ENCODE measurements around the gene RNF224. TPM values are rescaled to one million over a fixed set of nuclear protein-coding genes. Genes with fewer than 3 reads are reported as not detected.

The RNF224 gene
- total RNA-seq, 1 donor from 2014 or later: not detected

DNA sequence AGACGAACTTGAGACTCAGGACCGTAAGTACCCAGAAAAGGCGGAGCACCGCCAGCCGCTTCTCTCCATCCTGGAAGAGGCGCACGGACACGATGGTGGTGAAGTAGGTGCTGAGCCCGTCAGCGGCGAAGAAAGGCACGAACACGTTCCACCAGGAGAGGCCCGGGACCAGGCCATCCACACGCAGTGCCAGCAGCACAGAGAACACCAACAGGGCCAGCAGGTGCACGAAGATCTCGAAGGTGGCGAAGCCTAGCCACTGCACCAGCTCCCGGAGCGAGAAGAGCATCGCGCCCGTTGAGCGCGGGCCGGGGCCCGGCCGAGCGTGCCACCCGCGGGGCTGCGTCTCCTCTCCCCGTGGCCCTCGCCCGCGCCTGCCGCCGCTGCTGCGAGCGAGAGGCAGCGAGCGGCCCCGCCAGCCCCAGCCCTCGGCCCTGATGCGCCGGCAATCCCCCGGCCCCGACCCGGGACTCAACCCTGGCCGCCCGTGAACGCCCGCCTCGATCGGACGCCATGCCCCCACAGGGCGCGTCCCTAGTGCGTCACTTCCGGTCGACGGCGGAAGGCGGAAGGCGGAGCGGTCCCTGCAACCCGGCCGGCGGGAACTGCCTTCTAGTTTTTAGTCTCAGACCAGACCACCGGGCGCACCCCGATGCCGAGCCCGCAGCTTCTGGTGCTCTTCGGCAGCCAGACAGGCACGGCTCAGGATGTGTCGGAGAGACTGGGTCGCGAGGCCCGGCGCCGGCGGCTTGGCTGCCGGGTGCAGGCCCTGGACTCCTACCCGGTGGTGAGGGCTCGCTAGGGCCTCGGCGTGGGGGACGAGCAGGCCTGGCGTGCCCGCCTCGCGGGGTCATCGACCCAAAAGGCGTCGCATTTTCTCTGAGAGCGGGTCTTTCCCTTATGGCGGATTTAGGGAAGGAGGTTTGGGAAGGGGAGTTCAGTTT is 21.9 kb upstream of the RNF224 start, which contains the start of the genes NDOR1 and TMEM203:
Gene NDOR1 (plus strand): TSS at position 575 of the 944 bp plus-strand sequence. CDS start 78 bp downstream, at position 653.
Gene TMEM203 (minus strand): TSS at position 523 of the 944 bp plus-strand sequence. CDS start 234 bp downstream, at position 289.
- Histone ChIP-seq H3K36me3 (ENCODE audit: control insufficient read depth, insufficient read depth, low read length) (no peaks in the 10 kb centered on the region), H3K4me3 (ENCODE audit: low read depth, low read length) (peak within 1 kb of the TSS; percentile 98), H3K27me3 (ENCODE audit: control insufficient read depth, insufficient read depth, low read length) (no peaks in the 10 kb centered on the region)
- TF ChIP-seq, protein P1, sequence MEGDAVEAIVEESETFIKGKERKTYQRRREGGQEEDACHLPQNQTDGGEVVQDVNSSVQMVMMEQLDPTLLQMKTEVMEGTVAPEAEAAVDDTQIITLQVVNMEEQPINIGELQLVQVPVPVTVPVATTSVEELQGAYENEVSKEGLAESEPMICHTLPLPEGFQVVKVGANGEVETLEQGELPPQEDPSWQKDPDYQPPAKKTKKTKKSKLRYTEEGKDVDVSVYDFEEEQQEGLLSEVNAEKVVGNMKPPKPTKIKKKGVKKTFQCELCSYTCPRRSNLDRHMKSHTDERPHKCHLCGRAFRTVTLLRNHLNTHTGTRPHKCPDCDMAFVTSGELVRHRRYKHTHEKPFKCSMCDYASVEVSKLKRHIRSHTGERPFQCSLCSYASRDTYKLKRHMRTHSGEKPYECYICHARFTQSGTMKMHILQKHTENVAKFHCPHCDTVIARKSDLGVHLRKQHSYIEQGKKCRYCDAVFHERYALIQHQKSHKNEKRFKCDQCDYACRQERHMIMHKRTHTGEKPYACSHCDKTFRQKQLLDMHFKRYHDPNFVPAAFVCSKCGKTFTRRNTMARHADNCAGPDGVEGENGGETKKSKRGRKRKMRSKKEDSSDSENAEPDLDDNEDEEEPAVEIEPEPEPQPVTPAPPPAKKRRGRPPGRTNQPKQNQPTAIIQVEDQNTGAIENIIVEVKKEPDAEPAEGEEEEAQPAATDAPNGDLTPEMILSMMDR (IDR thresholded peaks at IDR 0.05; ENCODE audit: insufficient read depth, low read length, poor library complexity, severe bottlenecking): no peak
- no peak for DNase-seq (ENCODE audit: low read depth)

DNA sequence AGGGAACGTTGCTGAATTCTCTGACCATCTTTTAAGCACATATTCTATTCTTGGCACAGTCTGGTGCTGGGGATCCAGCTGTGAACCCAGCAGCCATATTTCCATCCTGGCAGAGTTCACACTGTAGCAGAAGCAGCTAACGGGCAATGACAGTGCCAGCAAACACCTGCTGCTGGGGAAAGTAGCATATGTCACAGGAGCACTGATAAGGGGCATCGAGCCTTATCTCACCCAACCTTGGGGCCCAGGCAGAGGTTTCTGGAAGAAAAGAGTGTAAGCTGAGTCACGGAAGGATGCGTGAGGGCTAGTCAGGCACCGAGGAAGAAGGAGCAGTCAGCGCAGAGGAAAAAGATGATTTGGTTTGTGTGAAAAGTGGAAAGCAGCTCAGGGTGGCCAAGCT is 20.7 kb upstream of the RNF224 start:
- no peak for DNase-seq (ENCODE audit: low read depth)
- TF ChIP-seq, protein P1 (IDR thresholded peaks at IDR 0.05; ENCODE audit: insufficient read depth, low read length, poor library complexity, severe bottlenecking): no peak
- Histone ChIP-seq H3K27me3 (ENCODE audit: control insufficient read depth, insufficient read depth, low read length) (no peaks in the 10 kb centered on the region), H3K4me3 (ENCODE audit: low read depth, low read length) (no peak overlapping the region), H3K36me3 (ENCODE audit: control insufficient read depth, insufficient read depth, low read length) (no peaks in the 10 kb centered on the region)

DNA sequence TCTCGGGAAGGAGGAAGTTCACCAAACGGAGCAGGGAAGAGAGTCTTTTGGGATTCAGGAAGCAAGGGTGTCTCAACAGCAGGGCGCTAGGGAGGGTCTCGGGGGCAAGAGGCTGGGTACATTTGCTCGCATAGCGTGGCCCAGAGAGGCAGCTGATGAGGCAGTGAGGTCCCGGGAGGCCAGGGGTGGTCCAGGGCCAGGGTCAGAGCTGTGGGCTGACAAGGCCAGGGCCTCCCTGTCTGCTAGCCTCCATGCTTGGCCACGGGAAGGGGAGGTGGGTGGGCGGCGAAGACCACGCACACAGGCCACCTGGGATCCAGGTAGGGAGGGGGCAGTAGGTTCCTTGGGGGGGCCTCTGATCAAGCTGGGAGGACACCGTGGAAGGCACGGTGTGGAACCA is 15.8 kb upstream of the RNF224 start:
- no peaks in the 10 kb centered on the region for H3K36me3 ChIP-seq (ENCODE audit: control insufficient read depth, insufficient read depth, low read length)
- no peak for DNase-seq (ENCODE audit: low read depth)
- H3K27me3 ChIP-seq (ENCODE audit: control insufficient read depth, insufficient read depth, low read length): no peaks in the 10 kb centered on the region
- H3K4me3 ChIP-seq (ENCODE audit: low read depth, low read length): no peak overlapping the region
- TF ChIP-seq, protein P1 (IDR thresholded peaks at IDR 0.05; ENCODE audit: insufficient read depth, low read length, poor library complexity, severe bottlenecking): no peak

DNA sequence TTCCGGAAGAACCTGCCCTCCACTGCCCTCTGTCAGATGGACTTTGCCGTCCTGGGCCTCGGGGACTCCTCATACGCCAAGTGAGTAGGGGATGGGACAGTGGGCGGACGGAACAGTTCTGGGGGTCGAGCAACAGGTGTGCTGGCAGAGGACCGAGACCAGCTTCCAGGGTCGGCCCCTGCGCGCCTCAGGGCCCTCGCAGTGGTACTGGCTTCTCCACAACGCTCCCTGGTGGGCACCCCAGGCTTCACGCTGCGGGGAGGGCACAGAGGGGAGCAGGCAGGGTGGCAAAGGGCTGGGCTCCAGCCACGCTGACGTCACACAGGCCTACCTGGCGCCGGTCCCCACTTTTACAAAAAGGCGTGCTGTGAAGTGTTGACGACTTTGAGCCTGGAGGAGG is 14.8 kb upstream of the RNF224 start:
- DNase-seq (ENCODE audit: low read depth): no peak
- Histone ChIP-seq H3K27me3 (ENCODE audit: control insufficient read depth, insufficient read depth, low read length) (no peaks in the 10 kb centered on the region), H3K36me3 (ENCODE audit: control insufficient read depth, insufficient read depth, low read length) (no peaks in the 10 kb centered on the region), H3K4me3 (ENCODE audit: low read depth, low read length) (no peak overlapping the region)
- TF ChIP-seq, protein P1 (IDR thresholded peaks at IDR 0.05; ENCODE audit: insufficient read depth, low read length, poor library complexity, severe bottlenecking): no peak

DNA sequence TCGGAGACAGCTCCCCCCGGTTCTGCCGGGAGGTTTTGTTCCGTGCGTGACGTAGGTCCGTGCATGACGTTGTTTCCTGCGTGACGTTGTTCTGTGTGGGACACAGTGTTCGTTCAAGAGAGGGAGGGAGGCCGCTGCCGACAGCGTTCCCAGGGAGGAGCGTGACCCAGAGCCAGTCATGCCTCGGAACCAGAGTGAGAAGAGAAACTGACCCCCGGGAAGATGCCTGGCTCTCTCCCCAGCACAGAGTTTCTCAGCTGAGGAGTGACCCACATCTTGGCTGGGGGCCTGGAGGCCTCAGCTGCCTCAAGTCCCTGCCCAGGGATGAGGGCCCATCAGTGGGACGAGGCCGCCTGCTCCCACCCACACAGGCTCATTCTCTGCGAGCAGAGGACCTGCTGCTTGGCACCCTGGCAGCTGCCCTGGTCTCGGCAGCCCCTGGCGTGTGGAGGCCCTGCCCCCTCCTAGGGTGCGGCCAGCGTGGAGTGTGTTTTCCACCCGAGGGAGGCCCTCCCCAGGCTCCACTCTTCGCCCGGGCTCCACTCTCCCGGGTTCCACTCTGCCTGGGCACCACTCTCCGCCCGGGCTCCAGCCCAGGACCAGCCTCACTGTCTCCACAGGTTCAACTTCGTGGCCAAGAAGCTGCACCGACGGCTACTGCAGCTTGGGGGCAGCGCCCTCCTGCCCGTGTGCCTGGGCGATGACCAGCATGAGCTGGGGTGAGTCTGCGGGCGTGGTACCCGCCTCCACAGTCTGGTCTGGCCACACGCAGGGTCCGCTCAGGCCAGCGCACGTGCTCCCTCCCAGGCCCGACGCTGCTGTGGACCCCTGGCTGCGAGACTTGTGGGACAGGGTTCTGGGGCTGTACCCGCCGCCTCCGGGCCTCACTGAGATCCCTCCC is 13.9 kb upstream of the RNF224 start:
- no peak overlapping the region for H3K4me3 ChIP-seq (ENCODE audit: low read depth, low read length)
- no peaks in the 10 kb centered on the region for H3K27me3 ChIP-seq (ENCODE audit: control insufficient read depth, insufficient read depth, low read length)

More for the DNA sequence above, 13.9 kb upstream of the RNF224 start:
- H3K36me3 ChIP-seq (ENCODE audit: control insufficient read depth, insufficient read depth, low read length): no peaks in the 10 kb centered on the region
- no peak for DNase-seq (ENCODE audit: low read depth)
- TF ChIP-seq, protein P1 (IDR thresholded peaks at IDR 0.05; ENCODE audit: insufficient read depth, low read length, poor library complexity, severe bottlenecking): peak; percentile 30

Measured in kidney epithelial cell (primary cell).